K562 (cell line): ENCODE data around the gene SCARF2. TPM values are rescaled to one million over a fixed set of nuclear protein-coding genes. Genes with fewer than 3 reads are reported as not detected.

Source experiments
- CEBPG ChIP-seq, 3 experiments: fragments of 200-800 bp in 1 of 3; sonication (Bioruptor generic) in 1 of 3; sonication (generic) in 1 of 3; formaldehyde crosslinking in 1 of 3; IDR thresholded peaks in 2 of 3; conservative IDR thresholded peaks in 1 of 3; 2 replicates each; pipeline versions ENCODE4 v1.6.1 to v1.8.0; 2016 to 2022; ENCODE audit warnings: missing compliant biosample characterization in 2 of 3, missing genetic modification characterization in 2 of 3, mild to moderate bottlenecking in 1 of 3, missing genetic modification reagents in 1 of 3
- STAG1 ChIP-seq: sonication (generic); formaldehyde crosslinking; IDR thresholded peaks from 2 replicates; pipeline ENCODE4 v1.5.0; 2020; ENCODE audit warnings: missing genetic modification reagents, borderline replicate concordance
- TBL1XR1 ChIP-seq, 2 experiments: IDR thresholded peaks; 2 replicates each; pipeline ENCODE4 v1.6.1; 2012; ENCODE audit warnings: improper control_type of control experiment in 2 of 2, low read length in 2 of 2, mild to moderate bottlenecking in 1 of 2
- ZKSCAN8 ChIP-seq: fragments of 200-800 bp; sonication (Bioruptor generic); IDR thresholded peaks from 2 replicates; pipeline ENCODE4 v1.6.1; 2016; ENCODE audit warnings: missing genetic modification characterization, missing compliant biosample characterization
- polyA plus RNA-seq, 8 experiments: library from polyadenylated mRNA; depleted of rRNA in 4 of 8; stranded (reverse) in 5 of 8; unstranded in 3 of 8; fragments of >200 nt; fragmentation: Nextera tagmentation in 2 of 8; fragmentation: Illumina TruSeq in 1 of 8; extraction: Ambion mirVana in 2 of 8; extraction: Trizol in 1 of 8; gene quantifications; 2 replicates each; pipeline versions ENCODE4 v1.2.1 to v1.2.3, GENCODE V29; 2011 to 2014; ENCODE audit warnings: inconsistent platforms in 1 of 8, missing spikeins in 1 of 8
- total RNA-seq, 7 experiments: library from RNA; depleted of rRNA in 6 of 7; stranded (reverse); fragments of >200 nt in 6 of 7; fragmentation: Illumina TruSeq in 2 of 7; extraction: Trizol in 2 of 7; gene quantifications; 2 replicates each; pipeline versions ENCODE4 v1.2.1 to v1.2.3, GENCODE V29; 2011 to 2021; ENCODE audit warnings: low replicate concordance in 1 of 7
- TF ChIP-seq, protein P1 (sequence below): fragments of 450-650 bp; formaldehyde crosslinking; IDR thresholded peaks from 2 replicates; pipeline ENCODE4 v1.4.0; 2020; ENCODE audit warnings: mild to moderate bottlenecking, mixed read lengths
- TF ChIP-seq, protein P2 (sequence below): conservative IDR thresholded peaks from 2 replicates; pipeline ENCODE4 v1.6.1; 2011; ENCODE audit warnings: low read depth, mild to moderate bottlenecking, low read length; ENCODE audit not compliant: control insufficient read depth

The SCARF2 gene
- total and polyA plus RNA-seq, 9 of the 15 experiments (the other 6 are each of a cell fraction or from before 2014, with no cell fraction given), result 0.06 to 0.32 (median 0.21) TPM; not detected in 5

DNA sequence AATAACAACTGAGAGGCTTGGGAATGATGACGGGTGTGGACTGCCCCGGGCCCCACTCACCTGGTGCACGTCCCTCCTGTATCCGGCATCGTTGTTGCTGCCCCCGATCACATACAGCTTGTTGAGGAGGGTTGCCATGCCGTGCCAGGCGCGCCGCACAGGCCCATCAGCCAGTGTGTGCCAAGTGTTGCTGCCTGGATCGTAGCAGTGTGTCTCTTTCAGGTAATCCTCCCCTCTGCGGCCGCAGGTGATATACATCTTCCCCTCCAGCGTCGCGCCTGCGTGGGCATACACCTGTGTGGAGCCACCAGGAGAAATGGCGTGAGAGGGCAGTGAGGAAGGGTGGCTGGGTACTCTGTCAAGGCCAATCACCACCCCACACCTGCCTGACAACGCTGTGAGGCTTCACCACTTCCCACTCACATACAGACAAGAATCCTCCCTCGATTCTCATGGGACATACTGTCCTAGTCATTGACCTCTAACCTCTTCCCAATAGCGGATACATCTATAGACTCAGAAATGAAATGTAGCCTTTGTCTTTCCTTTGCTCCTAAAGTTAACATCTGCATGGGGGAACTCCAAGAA lies 8.9 kb upstream of the SCARF2 start (continued):
- TF ChIP-seq CEBPG (CRISPR knock-in tag; IDR thresholded peaks at IDR 0.05) (0 out of 2 replicates have a peak, but pooled peaks have one; percentile 22), CEBPG (tag; conservative IDR thresholded peaks at IDR 0.05 in 1 of 2, IDR thresholded peaks at IDR 0.05 in 1 of 2) (no peak), ZKSCAN8 (CRISPR knock-in tag) (no peak), STAG1 (CRISPR knock-in tag) (0 out of 2 replicates have a peak, but pooled peaks have one; percentile 32), TBL1XR1 (IDR thresholded peaks at IDR 0.05; ENCODE audit: low read length in 2 of 2) (0 out of 4 replicates have a peak, but pooled peaks of 1 of the 2 experiments have one; percentile 28)
- TF ChIP-seq, protein P1, sequence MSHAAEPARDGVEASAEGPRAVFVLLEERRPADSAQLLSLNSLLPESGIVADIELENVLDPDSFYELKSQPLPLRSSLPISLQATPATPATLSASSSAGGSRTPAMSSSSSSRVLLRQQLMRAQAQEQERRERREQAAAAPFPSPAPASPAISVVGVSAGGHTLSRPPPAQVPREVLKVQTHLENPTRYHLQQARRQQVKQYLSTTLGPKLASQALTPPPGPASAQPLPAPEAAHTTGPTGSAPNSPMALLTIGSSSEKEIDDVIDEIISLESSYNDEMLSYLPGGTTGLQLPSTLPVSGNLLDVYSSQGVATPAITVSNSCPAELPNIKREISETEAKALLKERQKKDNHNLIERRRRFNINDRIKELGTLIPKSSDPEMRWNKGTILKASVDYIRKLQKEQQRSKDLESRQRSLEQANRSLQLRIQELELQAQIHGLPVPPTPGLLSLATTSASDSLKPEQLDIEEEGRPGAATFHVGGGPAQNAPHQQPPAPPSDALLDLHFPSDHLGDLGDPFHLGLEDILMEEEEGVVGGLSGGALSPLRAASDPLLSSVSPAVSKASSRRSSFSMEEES, result no peak
- TF ChIP-seq, protein P2, sequence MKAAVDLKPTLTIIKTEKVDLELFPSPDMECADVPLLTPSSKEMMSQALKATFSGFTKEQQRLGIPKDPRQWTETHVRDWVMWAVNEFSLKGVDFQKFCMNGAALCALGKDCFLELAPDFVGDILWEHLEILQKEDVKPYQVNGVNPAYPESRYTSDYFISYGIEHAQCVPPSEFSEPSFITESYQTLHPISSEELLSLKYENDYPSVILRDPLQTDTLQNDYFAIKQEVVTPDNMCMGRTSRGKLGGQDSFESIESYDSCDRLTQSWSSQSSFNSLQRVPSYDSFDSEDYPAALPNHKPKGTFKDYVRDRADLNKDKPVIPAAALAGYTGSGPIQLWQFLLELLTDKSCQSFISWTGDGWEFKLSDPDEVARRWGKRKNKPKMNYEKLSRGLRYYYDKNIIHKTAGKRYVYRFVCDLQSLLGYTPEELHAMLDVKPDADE, result 0 out of 2 replicates have a peak, but pooled peaks have one; percentile 56
